ENCODE results near the gene FBXL19.

FBXL19 gene

GRCh38 chr16:30985401-30986128, 62.2 kb downstream of the FBXL19 start:
- no peak for DNase-seq
- no peak overlapping the region for H3K4me3 Mint-ChIP-seq
- H3K36me3 Mint-ChIP-seq (ENCODE audit: low read depth), result peaks cover 61% of the 10 kb centered on the region
- H3K4me1 Mint-ChIP-seq (ENCODE audit: low read depth), result peaks cover 6% of the 10 kb centered on the region
- H3K27me3 Mint-ChIP-seq, result no peaks in the 10 kb centered on the region
- H3K9me3 Mint-ChIP-seq, result no peaks in the 10 kb centered on the region
- H3K27ac Mint-ChIP-seq, result no peak overlapping the region

- DNase-seq, result no peak
- no peak overlapping the region for H3K4me3 Mint-ChIP-seq
- no peak overlapping the region for H3K27ac Mint-ChIP-seq
- H3K4me1 Mint-ChIP-seq (ENCODE audit: low read depth), result peaks cover 6% of the 10 kb centered on the region
- peaks cover 55% of the 10 kb centered on the region for H3K36me3 Mint-ChIP-seq (ENCODE audit: low read depth)
- no peaks in the 10 kb centered on the region for H3K27me3 Mint-ChIP-seq
- no peaks in the 10 kb centered on the region for H3K9me3 Mint-ChIP-seq
Observed at GRCh38 chr16:30986129-30986991, 63.0 kb downstream of the FBXL19 start.

GRCh38 chr16:30987581-30988190, 64.3 kb downstream of the FBXL19 start:
- no peaks in the 10 kb centered on the region for H3K27me3 Mint-ChIP-seq
- no peak for DNase-seq
- peaks cover 44% of the 10 kb centered on the region for H3K36me3 Mint-ChIP-seq (ENCODE audit: low read depth)
- H3K4me1 Mint-ChIP-seq (ENCODE audit: low read depth), result peaks cover 6% of the 10 kb centered on the region
- no peaks in the 10 kb centered on the region for H3K9me3 Mint-ChIP-seq
- no peak overlapping the region for H3K4me3 Mint-ChIP-seq
- no peak overlapping the region for H3K27ac Mint-ChIP-seq

DNA sequence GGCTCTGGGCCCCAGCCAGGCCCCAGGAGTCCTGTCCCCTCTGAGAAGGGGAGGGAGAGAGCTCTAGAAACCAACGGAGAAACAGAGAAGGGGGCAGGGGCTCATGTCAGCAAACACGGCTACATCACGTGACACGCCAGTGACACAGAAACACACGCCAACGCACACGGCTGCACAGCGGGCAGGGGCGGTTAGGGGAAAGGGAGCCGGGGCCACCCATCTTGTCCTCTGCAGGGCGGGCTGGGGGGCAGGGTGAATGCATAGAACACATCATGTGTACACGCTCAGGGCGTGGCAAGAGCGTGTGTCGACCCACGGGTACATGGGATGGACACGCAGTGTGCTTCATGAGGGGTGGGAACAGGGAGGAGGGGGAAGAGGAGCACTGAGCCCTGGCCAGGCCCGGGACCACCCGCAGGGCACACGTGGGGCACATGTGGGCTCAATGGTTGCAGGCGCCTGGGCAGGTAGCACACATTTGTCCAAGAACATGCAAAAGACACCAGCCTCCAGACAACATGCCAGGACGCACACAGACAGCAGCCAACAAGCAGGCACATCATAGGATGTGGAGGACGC, 66.2 kb downstream of the FBXL19 start:
- H3K4me3 Mint-ChIP-seq, result no peak overlapping the region
- no peaks in the 10 kb centered on the region for H3K9me3 Mint-ChIP-seq
- peaks cover 5% of the 10 kb centered on the region for H3K4me1 Mint-ChIP-seq (ENCODE audit: low read depth)
- H3K36me3 Mint-ChIP-seq (ENCODE audit: low read depth), result peaks cover 26% of the 10 kb centered on the region
- no peaks in the 10 kb centered on the region for H3K27me3 Mint-ChIP-seq
- DNase-seq, result no peak
- H3K27ac Mint-ChIP-seq, result no peak overlapping the region

GRCh38 chr16:30990105-30990504, 66.7 kb downstream of the FBXL19 start:
- H3K9me3 Mint-ChIP-seq, result no peaks in the 10 kb centered on the region
- H3K4me3 Mint-ChIP-seq, result no peak overlapping the region
- peaks cover 7% of the 10 kb centered on the region for H3K4me1 Mint-ChIP-seq (ENCODE audit: low read depth)
- H3K27me3 Mint-ChIP-seq, result no peaks in the 10 kb centered on the region
- no peak for DNase-seq
- H3K36me3 Mint-ChIP-seq (ENCODE audit: low read depth), result peaks cover 23% of the 10 kb centered on the region
- H3K27ac Mint-ChIP-seq, result no peak overlapping the region

DNA sequence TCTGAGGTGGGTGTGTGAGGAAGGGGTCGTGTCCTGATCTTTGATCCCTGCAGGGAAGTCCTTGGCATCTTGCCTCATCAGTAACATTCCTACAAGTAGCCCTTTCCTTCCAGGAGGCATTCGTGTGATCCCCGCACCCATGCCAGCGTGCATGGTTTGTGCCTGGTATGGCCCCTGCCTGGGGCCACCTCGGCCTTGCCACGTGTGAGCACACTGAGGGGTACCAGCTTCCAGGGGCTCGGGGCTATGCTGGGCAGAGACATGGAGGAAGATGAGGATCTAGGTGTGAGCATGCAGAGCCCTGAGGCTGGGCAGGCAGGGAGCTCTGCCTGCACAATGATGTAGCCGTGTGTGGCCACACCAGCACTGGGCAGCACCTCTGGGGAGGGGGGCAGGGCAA, 67.7 kb downstream of the FBXL19 start:
- Mint-ChIP-seq H3K4me3 (no peak overlapping the region), H3K4me1 (ENCODE audit: low read depth) (peaks cover 6% of the 10 kb centered on the region), H3K27ac (no peak overlapping the region), H3K36me3 (ENCODE audit: low read depth) (peaks cover 14% of the 10 kb centered on the region), H3K27me3 (no peaks in the 10 kb centered on the region), H3K9me3 (no peaks in the 10 kb centered on the region)
- DNase-seq, result no peak

DNA sequence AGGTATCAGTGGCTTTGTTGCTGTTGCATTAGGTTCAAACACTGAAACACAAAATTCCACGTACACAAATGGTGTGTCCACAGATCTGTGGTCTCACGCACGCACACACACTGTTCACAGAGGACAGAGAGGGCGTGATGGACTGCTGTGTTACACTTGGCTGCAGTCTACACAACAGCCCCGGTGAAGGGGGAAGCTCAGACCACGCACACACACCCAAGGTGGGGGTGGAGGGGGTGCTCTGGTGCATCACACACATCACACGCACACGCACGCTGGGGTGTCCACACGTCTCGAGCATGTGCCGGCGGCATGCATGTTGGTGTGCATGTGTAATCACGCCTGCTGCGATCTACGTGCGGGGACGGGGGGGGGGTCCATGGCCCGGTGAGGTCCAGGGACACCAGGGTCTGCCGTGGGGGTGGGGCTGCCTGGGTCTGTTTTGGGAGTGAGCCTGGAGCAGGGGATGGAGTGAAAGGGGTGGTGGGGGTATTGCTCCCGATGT, 69.0 kb downstream of the FBXL19 start:
- H3K27ac Mint-ChIP-seq, result no peak overlapping the region
- peaks cover under 1% of the 10 kb centered on the region for H3K36me3 Mint-ChIP-seq (ENCODE audit: low read depth)
- H3K9me3 Mint-ChIP-seq, result no peaks in the 10 kb centered on the region
- no peak overlapping the region for H3K4me3 Mint-ChIP-seq
- DNase-seq, result no peak
- peaks cover 15% of the 10 kb centered on the region for H3K4me1 Mint-ChIP-seq (ENCODE audit: low read depth)
- no peaks in the 10 kb centered on the region for H3K27me3 Mint-ChIP-seq

DNA sequence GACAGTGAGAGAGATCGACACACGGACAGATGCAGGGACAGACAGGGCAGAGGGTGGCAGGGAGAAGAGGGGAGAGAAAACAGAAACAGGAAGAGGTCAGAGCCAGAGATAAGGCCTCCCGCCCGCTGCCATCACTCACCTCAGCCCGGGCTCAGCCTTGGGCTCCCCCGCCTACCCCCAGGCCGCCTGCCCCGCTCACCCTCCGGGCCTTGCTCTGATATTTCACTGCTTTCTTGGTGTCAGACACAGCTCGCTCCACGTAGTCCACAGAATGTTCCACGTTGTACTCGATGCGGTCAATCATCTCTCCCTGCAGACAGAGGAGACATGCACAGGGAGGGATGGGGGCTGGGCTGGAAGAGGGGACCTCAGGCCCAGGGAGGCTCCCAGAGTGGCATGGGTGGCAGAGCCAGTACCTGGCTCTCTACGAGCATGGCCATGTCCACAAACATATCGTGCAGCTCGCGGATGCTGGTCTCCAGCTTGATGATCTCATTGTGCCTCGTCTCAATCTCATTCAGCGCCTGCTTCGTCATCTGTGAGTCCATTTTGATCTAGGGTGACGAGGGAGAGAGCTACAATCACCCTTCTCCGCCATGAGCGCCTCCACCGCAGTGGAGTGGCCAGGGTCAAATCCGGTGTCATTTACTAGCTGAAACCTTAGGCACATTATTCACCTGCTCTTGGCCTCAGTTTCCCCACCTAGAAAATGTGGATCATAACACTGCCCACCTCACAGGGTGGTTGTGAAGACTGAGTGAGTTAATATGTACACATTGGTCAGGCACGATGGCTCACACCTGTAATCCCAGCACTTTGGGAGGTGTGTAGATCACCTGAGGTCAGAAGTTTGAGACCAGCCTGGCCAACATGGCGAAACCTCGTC, 69.8 kb downstream of the FBXL19 start:
- DNase-seq, result no peak
- Mint-ChIP-seq H3K4me1 (ENCODE audit: low read depth) (peaks cover 18% of the 10 kb centered on the region), H3K36me3 (ENCODE audit: low read depth) (no peaks in the 10 kb centered on the region), H3K4me3 (no peak overlapping the region), H3K9me3 (no peaks in the 10 kb centered on the region), H3K27ac (no peak overlapping the region), H3K27me3 (no peaks in the 10 kb centered on the region)

DNA sequence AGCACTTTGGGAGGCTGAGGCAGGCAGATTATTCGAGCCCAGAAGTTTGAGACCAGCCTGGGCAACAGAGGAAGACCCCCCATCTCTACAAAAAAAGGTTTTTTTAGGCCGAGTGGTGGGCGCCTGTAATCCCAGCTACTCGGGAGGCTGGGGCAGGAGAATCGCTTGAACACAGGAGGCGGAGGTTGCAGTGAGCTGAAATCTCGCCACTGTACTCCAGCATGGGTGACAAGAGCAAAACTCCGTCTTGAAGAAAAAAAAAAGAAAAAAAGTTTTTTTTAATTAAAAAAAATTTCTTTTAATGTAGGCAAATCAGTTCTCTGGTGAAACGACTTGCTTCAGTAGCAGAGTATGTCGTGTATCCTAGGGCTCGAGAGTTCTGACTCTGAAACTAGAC, 72.6 kb downstream of the FBXL19 start:
- peaks cover 18% of the 10 kb centered on the region for H3K4me1 Mint-ChIP-seq (ENCODE audit: low read depth)
- peak overlapping the region; percentile 79 for H3K4me3 Mint-ChIP-seq
- H3K27me3 Mint-ChIP-seq, result no peaks in the 10 kb centered on the region
- H3K36me3 Mint-ChIP-seq (ENCODE audit: low read depth), result no peaks in the 10 kb centered on the region
- DNase-seq, result no peak
- H3K27ac Mint-ChIP-seq, result no peak overlapping the region
- no peaks in the 10 kb centered on the region for H3K9me3 Mint-ChIP-seq

DNA sequence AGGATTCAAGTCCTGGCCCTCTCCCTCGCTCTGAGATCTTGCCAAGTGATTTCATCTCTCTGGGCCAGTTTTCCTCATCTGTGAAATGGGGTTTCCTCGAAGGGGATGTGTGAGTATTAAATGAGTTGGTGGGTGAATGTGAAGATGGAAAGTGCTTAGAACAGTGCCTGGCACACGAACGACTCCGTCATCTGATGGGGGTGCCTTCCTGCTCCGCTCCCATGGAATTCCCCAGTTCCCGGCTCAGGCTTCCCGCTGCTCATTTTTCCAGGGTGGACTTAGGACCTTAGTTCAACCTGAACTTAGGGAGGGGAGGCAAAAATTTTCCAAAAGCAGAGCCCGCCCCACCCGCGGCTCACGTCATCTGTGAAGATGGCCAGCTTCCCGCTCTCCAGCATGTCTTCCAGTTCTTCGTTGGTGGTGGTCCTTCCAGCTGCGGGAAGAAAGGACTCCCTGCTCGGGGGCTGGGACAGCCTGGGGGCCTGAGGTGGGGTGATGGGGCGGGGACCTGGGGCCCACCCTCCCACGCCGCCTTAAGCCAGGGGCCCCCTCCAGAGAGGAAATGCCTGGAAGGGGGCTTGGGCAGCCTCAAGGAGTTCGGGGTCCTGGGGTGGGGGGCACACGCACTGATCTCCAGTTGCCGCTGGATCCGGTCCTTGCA, 73.1 kb downstream of the FBXL19 start:
- Mint-ChIP-seq H3K27me3 (no peaks in the 10 kb centered on the region), H3K36me3 (ENCODE audit: low read depth) (no peaks in the 10 kb centered on the region), H3K4me1 (ENCODE audit: low read depth) (peaks cover 18% of the 10 kb centered on the region), H3K9me3 (no peaks in the 10 kb centered on the region), H3K4me3 (peak overlapping the region; percentile 79), H3K27ac (peak overlapping the region; percentile 66)
- no peak for DNase-seq

GRCh38 chr16:30996985-30997724, 73.8 kb downstream of the FBXL19 start:
- Mint-ChIP-seq H3K36me3 (ENCODE audit: low read depth) (no peaks in the 10 kb centered on the region), H3K27ac (peak overlapping the region; percentile 66), H3K4me1 (ENCODE audit: low read depth) (peaks cover 18% of the 10 kb centered on the region), H3K9me3 (no peaks in the 10 kb centered on the region), H3K4me3 (peak overlapping the region; percentile 79), H3K27me3 (no peaks in the 10 kb centered on the region)
- peak; percentile 89 for DNase-seq

DNA sequence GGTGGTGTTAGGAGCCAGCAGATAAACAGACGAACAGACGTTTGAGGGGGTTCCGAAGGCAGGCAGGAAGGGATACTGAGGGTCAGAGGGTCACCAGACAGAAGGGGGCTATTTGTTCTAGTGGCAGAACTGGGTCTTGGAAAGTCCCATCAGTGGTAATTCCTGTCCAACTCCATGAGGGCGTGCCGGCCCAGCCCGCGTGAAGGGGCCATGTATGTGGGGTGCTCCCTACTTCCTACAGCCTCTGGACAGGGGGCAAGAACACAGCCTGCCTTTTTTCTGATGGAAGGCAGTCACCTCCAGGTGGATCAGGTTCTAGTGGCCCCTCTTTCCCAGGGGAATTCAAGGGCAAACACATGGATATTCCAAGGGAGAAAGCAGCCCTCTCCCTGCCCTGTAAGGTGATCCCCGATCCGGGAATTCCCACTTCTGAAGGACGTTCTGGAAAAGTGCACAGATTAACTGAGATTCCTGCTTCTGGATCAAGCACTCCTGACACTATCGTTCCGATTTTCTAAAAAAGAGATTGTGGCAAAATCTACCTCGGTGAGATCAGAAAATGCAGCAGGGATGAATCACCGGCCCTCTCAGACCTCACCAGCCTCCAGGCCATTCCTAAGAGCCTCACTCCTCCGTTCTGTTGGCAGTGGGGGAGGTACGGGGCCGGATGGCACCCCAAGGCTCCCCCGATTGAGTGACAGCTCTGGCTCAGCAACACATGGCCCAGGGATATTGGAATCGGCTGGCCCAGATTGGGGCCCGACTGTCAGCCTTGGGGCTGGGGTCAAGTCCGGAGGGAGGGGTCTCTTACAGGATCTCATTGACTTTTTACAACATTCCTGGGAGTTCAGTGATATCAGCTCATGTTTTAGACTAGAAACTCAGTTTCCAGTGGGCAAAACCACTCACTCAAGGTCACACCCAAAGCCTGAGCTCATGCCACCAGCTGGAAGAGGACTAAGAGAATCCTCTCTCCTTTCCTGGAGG, 74.6 kb downstream of the FBXL19 start:
- Mint-ChIP-seq H3K27me3 (no peaks in the 10 kb centered on the region), H3K27ac (no peak overlapping the region), H3K4me1 (ENCODE audit: low read depth) (peaks cover 18% of the 10 kb centered on the region), H3K4me3 (peak overlapping the region; percentile 62), H3K36me3 (ENCODE audit: low read depth) (no peaks in the 10 kb centered on the region), H3K9me3 (no peaks in the 10 kb centered on the region)
- peak; percentile 44 for DNase-seq
